HCT116 (cell line): ENCODE measurements around the gene GUK1. TPM values are rescaled to one million over a fixed set of nuclear protein-coding genes. Genes with fewer than 3 reads are reported as not detected.

Experiments
- ATAC-seq: fragments of 200-7000 bp; cut with Tn5 transposase; 2 replicates; pipeline ENCODE4 v1.9.1; 2020; ENCODE audit warnings: mild to moderate bottlenecking, moderate library complexity
- BruUV-seq: library from RNA; stranded (reverse); fragments of 400-500 nt; replicated peaks from 2 replicates; lab custom pipeline; 2021; lab: Mats Ljungman, UMichigan
- CTCF ChIA-PET: fragments of 300-600 bp; sonication (Branson Sonifier 250); formaldehyde crosslinking; loops from one replicate; lab custom pipeline; 2021; ENCODE audit warnings: antibody characterized with exemption; lab: Charles Lee
- POLR2A ChIA-PET: fragments of 300-600, 350-600 bp; sonication (Branson Sonifier 250); formaldehyde crosslinking; loops from one replicate; lab custom pipeline; 2021; ENCODE audit warnings: antibody characterized with exemption; lab: Charles Lee
- RAD21 ChIA-PET, 2 experiments: fragments of 300-600 bp; sonication (Branson Sonifier 250); formaldehyde crosslinking; loops; one replicate each; lab custom pipeline; 2023; ENCODE audit warnings: low total read pairs in 2 of 2; ENCODE audit not compliant: uncharacterized antibody in 2 of 2, unreplicated experiment in 2 of 2, low non-redundant PET in 1 of 2; lab: Charles Lee
- DNase-seq: peaks from one replicate; pipeline ENCODE4 v3.0.0-alpha.2; 2010; ENCODE audit warnings: low read depth, low spot score
- H2AFZ ChIP-seq: fragments of 200-600 bp; shearing (Covaris generic), sonication (generic); 2 replicates; pipeline ENCODE4 v1.6.1; 2017; ENCODE audit warnings: low read depth, mixed run types, mixed read lengths, antibody characterized with exemption, low read length; ENCODE audit not compliant: poor library complexity, severe bottlenecking
- H3K27ac ChIP-seq: 2 replicates; pipeline ENCODE4 v1.5.1; 2012; ENCODE audit warnings: low read depth, low read length
- H3K27me3 ChIP-seq: fragments of 200-600 bp; sonication (generic); 2 replicates; pipeline ENCODE4 v1.6.1; 2016; ENCODE audit warnings: mixed run types, low read length, mixed read lengths; ENCODE audit not compliant: insufficient read depth
- H3K36me3 ChIP-seq, 2 experiments: fragments of 200-500 bp in 1 of 2; fragments of 200-600 bp in 1 of 2; sonication (Bioruptor generic) in 1 of 2; sonication (generic) in 1 of 2; 2 replicates each; pipeline versions ENCODE4 v1.5.1 to v1.6.1; 2014 to 2016; ENCODE audit warnings: low read length in 2 of 2, inconsistent platforms in 1 of 2, mixed read lengths in 1 of 2, mixed run types in 1 of 2; ENCODE audit not compliant: insufficient read depth in 2 of 2, control insufficient read depth in 1 of 2
- H3K4me1 ChIP-seq, 2 experiments: fragments of 200-600 bp in 1 of 2; sonication (generic) in 1 of 2; 2 replicates each; pipeline versions ENCODE4 v1.5.1 to v1.6.1; 2012 to 2017; ENCODE audit warnings: low read length in 2 of 2, inconsistent platforms in 1 of 2, mild to moderate bottlenecking in 1 of 2, mixed read lengths in 1 of 2, mixed run types in 1 of 2, moderate library complexity in 1 of 2; ENCODE audit not compliant: insufficient read depth in 2 of 2, control insufficient read depth in 1 of 2
- H3K4me2 ChIP-seq: fragments of 200-600 bp; sonication (generic); 2 replicates; pipeline ENCODE4 v1.6.1; 2017; ENCODE audit warnings: mixed run types, low read length, mixed read lengths
- H3K4me3 ChIP-seq, 2 experiments: fragments of 200-600 bp in 1 of 2; sonication (generic) in 1 of 2; replicated peaks in 1 of 2; 2 replicates each; pipeline ENCODE4 v1.5.1; 2011 to 2016; ENCODE audit warnings: low read length in 2 of 2, control low read depth in 1 of 2, low read depth in 1 of 2, mild to moderate bottlenecking in 1 of 2, mixed read lengths in 1 of 2, mixed run types in 1 of 2
- H3K79me2 ChIP-seq: fragments of 200-600 bp; sonication (generic); 2 replicates; pipeline ENCODE4 v1.6.1; 2017; ENCODE audit warnings: mild to moderate bottlenecking, mixed run types, low read length, moderate library complexity, mixed read lengths; ENCODE audit not compliant: insufficient read depth
- H3K9ac ChIP-seq: fragments of 200-600 bp; sonication (generic); 2 replicates; pipeline ENCODE4 v1.6.1; 2016; ENCODE audit warnings: low read length, mixed read lengths
- H3K9me2 ChIP-seq: fragments of 200-600 bp; sonication (generic), shearing (Covaris generic); 2 replicates; pipeline ENCODE4 v1.6.1; 2017; ENCODE audit warnings: mixed run types, mild to moderate bottlenecking, moderate library complexity; ENCODE audit not compliant: insufficient read depth
- H3K9me3 ChIP-seq, 2 experiments: fragments of 200-500 bp in 1 of 2; fragments of 200-600 bp in 1 of 2; sonication (Bioruptor generic) in 1 of 2; sonication (generic) in 1 of 2; 2 replicates each; pipeline ENCODE4 v1.6.1; 2014 to 2017; ENCODE audit warnings: low read length in 2 of 2, mixed read lengths in 2 of 2, inconsistent platforms in 1 of 2, low read depth in 1 of 2, mild to moderate bottlenecking in 1 of 2, mixed run types in 1 of 2, moderate library complexity in 1 of 2; ENCODE audit not compliant: control insufficient read depth in 1 of 2, insufficient read depth in 1 of 2
- H4K20me1 ChIP-seq: fragments of 200-600 bp; sonication (generic), shearing (Covaris generic); 2 replicates; pipeline ENCODE4 v1.6.1; 2017; ENCODE audit warnings: mixed run types, mild to moderate bottlenecking, moderate library complexity; ENCODE audit not compliant: insufficient read depth
- CBX3 ChIP-seq: IDR thresholded peaks from 2 replicates; pipeline ENCODE4 v1.6.1; 2012; ENCODE audit warnings: low read depth
- FOSL1 ChIP-seq: IDR thresholded peaks from 2 replicates; pipeline ENCODE4 v1.6.1; 2012; ENCODE audit warnings: low read depth
- JUND ChIP-seq: IDR thresholded peaks from 2 replicates; pipeline ENCODE4 v1.6.1; 2012
- POLR2A ChIP-seq: IDR thresholded peaks from 2 replicates; pipeline ENCODE4 v1.7.0; 2011; ENCODE audit warnings: borderline replicate concordance; ENCODE audit not compliant: insufficient read depth, insufficient read length; ENCODE audit errors: extremely low read depth
- SIN3A ChIP-seq: IDR thresholded peaks from 2 replicates; pipeline ENCODE4 v1.6.1; 2012; ENCODE audit warnings: low read depth
- ZBTB33 ChIP-seq: IDR thresholded peaks from 2 replicates; pipeline ENCODE4 v1.6.1; 2011; ENCODE audit warnings: mild to moderate bottlenecking, low read length, moderate library complexity; ENCODE audit not compliant: insufficient replicate concordance; ENCODE audit errors: extremely low read depth
- ZFX ChIP-seq: fragments of 450-650 bp; IDR thresholded peaks from 2 replicates; pipeline ENCODE4 v1.6.1; 2017
- intact Hi-C: fragments of 100-400 bp; cut with micrococcal nuclease; formaldehyde crosslinking; loops from 2 replicates; pipeline ENCODE4 v1.10.0; 2022
- total RNA-seq: library from RNA; stranded (reverse); gene quantifications from one replicate; pipeline ENCODE4 v1.2.1, GENCODE V29; 2021; ENCODE audit not compliant: unreplicated experiment
- TF ChIP-seq, protein P1 (sequence below): IDR thresholded peaks from 2 replicates; pipeline ENCODE4 v1.6.1; 2012
- TF ChIP-seq, protein P2 (sequence below), 3 experiments: fragments of 200-600 bp in 1 of 3; sonication (generic) in 1 of 3; IDR thresholded peaks in 2 of 3; conservative IDR thresholded peaks in 1 of 3; 2 replicates each; pipeline ENCODE4 v1.5.1; 2012 to 2017; ENCODE audit warnings: low read depth in 2 of 3, low read length in 2 of 3, antibody characterized with exemption in 1 of 3, borderline replicate concordance in 1 of 3, control low read depth in 1 of 3, mild to moderate bottlenecking in 1 of 3, mixed read lengths in 1 of 3, mixed run types in 1 of 3, moderate library complexity in 1 of 3; ENCODE audit not compliant: insufficient read depth in 1 of 3

The GUK1 gene
- total RNA-seq, 1 experiment from 2014 or later = 145 TPM

GRCh38 chr1:228140724-228141225 lies 696 bp downstream of the GUK1 start:
- Histone ChIP-seq H3K4me1 (peaks cover 0 to 17% of the 10 kb centered on the region in 2 experiments; a peak in 3 of 4 replicates), H2AFZ (no peak overlapping the region), H4K20me1 (no peaks in the 10 kb centered on the region), H3K27ac (peak overlapping the region; percentile 79), H3K36me3 (no peaks in the 10 kb centered on the region), H3K79me2 (peaks cover 55% of the 10 kb centered on the region), H3K4me3 (peak overlapping the region; percentile 98), H3K9ac (peak overlapping the region; percentile 93), H3K27me3 (peaks cover 3% of the 10 kb centered on the region; the same call in 1 of the 2 replicates), H3K9me2 (no peaks in the 10 kb centered on the region), H3K4me2 (peak overlapping the region; percentile 99), H3K9me3 (no peaks in the 10 kb centered on the region)
- ChIA-PET RAD21 (no interaction called here), POLR2A (interaction anchor here (0.8 kb wide), 2 partner anchors 13 to 25 kb away, joined by 3 to 5 read pairs; partner anchors contain the start of gene IBA57), CTCF (interaction anchor here (0.9 kb wide), 1 partner anchor 25 kb away, joined by 3 read pairs; the partner anchor contains the start of gene IBA57)
- TF ChIP-seq JUND = no peak
- TF ChIP-seq FOSL1 = no peak
- TF ChIP-seq, protein P1, sequence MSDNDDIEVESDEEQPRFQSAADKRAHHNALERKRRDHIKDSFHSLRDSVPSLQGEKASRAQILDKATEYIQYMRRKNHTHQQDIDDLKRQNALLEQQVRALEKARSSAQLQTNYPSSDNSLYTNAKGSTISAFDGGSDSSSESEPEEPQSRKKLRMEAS = no peak
- no TSS peak for BruUV-seq
- ATAC-seq = no peak
- no peak for DNase-seq
- intact Hi-C loops = loop anchor here (1.0 to 2.0 kb wide), 2 partner anchors 25 to 32 kb away; partner anchors contain the start of genes IBA57 and MRPL55

- H3K79me2 ChIP-seq = peaks cover 58% of the 10 kb centered on the region
- peak overlapping the region; percentile 98 for H3K4me3 ChIP-seq
- no peaks in the 10 kb centered on the region for H3K36me3 ChIP-seq
- no peaks in the 10 kb centered on the region for H4K20me1 ChIP-seq
- H3K9ac ChIP-seq = peak overlapping the region; percentile 93
- peak overlapping the region; percentile 79; the same call in 1 of the 2 replicates for H3K27ac ChIP-seq
- no TSS peak for BruUV-seq
- no peak overlapping the region for H2AFZ ChIP-seq
- ATAC-seq (no peak), DNase-seq (no peak)
- peak overlapping the region; percentile 99 for H3K4me2 ChIP-seq
- intact Hi-C loops = loop anchor here (2.0 kb wide), 1 partner anchor 33 kb away; the partner anchor contains the start of gene MRPL55
- H3K27me3 ChIP-seq = peaks cover 1% of the 10 kb centered on the region; the same call in 1 of the 2 replicates
- ChIA-PET CTCF (no interaction called here), RAD21 (no interaction called here), POLR2A (no interaction called here)
- no peaks in the 10 kb centered on the region for H3K9me2 ChIP-seq
- peaks cover 0 to 17% of the 10 kb centered on the region in 2 experiments; a peak in 3 of 4 replicates for H3K4me1 ChIP-seq
- H3K9me3 ChIP-seq = no peaks in the 10 kb centered on the region
- TF ChIP-seq JUND (no peak), ZBTB33 (no peak), CBX3 (no peak), ZFX (no peak), SIN3A (no peak), POLR2A (no peak)
- TF ChIP-seq, protein P2, sequence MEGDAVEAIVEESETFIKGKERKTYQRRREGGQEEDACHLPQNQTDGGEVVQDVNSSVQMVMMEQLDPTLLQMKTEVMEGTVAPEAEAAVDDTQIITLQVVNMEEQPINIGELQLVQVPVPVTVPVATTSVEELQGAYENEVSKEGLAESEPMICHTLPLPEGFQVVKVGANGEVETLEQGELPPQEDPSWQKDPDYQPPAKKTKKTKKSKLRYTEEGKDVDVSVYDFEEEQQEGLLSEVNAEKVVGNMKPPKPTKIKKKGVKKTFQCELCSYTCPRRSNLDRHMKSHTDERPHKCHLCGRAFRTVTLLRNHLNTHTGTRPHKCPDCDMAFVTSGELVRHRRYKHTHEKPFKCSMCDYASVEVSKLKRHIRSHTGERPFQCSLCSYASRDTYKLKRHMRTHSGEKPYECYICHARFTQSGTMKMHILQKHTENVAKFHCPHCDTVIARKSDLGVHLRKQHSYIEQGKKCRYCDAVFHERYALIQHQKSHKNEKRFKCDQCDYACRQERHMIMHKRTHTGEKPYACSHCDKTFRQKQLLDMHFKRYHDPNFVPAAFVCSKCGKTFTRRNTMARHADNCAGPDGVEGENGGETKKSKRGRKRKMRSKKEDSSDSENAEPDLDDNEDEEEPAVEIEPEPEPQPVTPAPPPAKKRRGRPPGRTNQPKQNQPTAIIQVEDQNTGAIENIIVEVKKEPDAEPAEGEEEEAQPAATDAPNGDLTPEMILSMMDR (IDR thresholded peaks at IDR 0.05 in 2 of 3, conservative IDR thresholded peaks at IDR 0.05 in 1 of 3; ENCODE audit: borderline replicate concordance in 1 of 3, insufficient read depth in 1 of 3, low read depth in 2 of 3, low read length in 2 of 3) = no peak
Measured at GRCh38 chr1:228141226-228142044, 1.4 kb downstream of the GUK1 start.
